K562 (cell line): ENCODE data around the gene NACC1. TPM values are rescaled to one million over a fixed set of nuclear protein-coding genes. Genes with fewer than 3 reads are reported as not detected.

Experiments
- ATF7 ChIP-seq: fragments of 450-650 bp; IDR thresholded peaks from 2 replicates; pipeline ENCODE4 v1.7.1; 2014; ENCODE audit warnings: mild to moderate bottlenecking, moderate library complexity
- CBX3 ChIP-seq, 2 experiments: IDR thresholded peaks; 1 replicate in 1 of 2; 2 replicates in 1 of 2; pipeline ENCODE4 v1.6.1; 2012; ENCODE audit warnings: inconsistent platforms in 2 of 2, low read length in 2 of 2, borderline replicate concordance in 1 of 2, control low read depth in 1 of 2
- CHD1 ChIP-seq: fragments of 200-600 bp; sonication (generic); IDR thresholded peaks from one replicate; pipeline ENCODE4 v1.6.1; 2012; ENCODE audit warnings: mild to moderate bottlenecking, moderate library complexity, low read length, inconsistent platforms
- ELF4 ChIP-seq: fragments of 450-650 bp; formaldehyde crosslinking; IDR thresholded peaks from 2 replicates; pipeline ENCODE4 v1.4.0; 2022; ENCODE audit warnings: missing genetic modification characterization
- ETV1 ChIP-seq: fragments of 450-650 bp; conservative IDR thresholded peaks from 2 replicates; pipeline ENCODE4 v1.6.1; 2016; ENCODE audit warnings: missing genetic modification characterization, control low read depth, low read depth, missing compliant biosample characterization
- FOXP1 ChIP-seq: sonication (generic); formaldehyde crosslinking; IDR thresholded peaks from 2 replicates; pipeline ENCODE4 v1.8.0; 2022; ENCODE audit warnings: mild to moderate bottlenecking, missing genetic modification reagents
- MCM7 ChIP-seq, 2 experiments: fragments of 450-650 bp; IDR thresholded peaks; 2 replicates each; pipeline ENCODE4 v1.6.1; 2016 to 2018
- MTA1 ChIP-seq: fragments of 450-650 bp; IDR thresholded peaks from 2 replicates; pipeline ENCODE4 v1.6.1; 2017; ENCODE audit warnings: borderline replicate concordance
- MXI1 ChIP-seq: IDR thresholded peaks from 2 replicates; pipeline ENCODE4 v1.6.1; 2011; ENCODE audit warnings: low read depth, mild to moderate bottlenecking, improper control_type of control experiment, low read length
- NR1H2 ChIP-seq: sonication (generic); formaldehyde crosslinking; IDR thresholded peaks from 2 replicates; pipeline ENCODE4 v1.4.0; 2020; ENCODE audit warnings: mild to moderate bottlenecking, missing genetic modification reagents
- POLR2H ChIP-seq: IDR thresholded peaks from 2 replicates; pipeline ENCODE4 v1.6.1; 2016; ENCODE audit warnings: missing genetic modification characterization, low read depth, mild to moderate bottlenecking, control low read depth, missing compliant biosample characterization, moderate library complexity
- SUPT5H ChIP-seq: fragments of 450-650 bp; IDR thresholded peaks from 2 replicates; pipeline ENCODE4 v1.6.1; 2016
- U2AF1 ChIP-seq: fragments of 200-400 bp; formaldehyde crosslinking; optimal IDR thresholded peaks from 2 replicates; pipeline ENCODE3; 2017; ENCODE audit warnings: mild to moderate bottlenecking, low read depth, low read length, moderate library complexity
- ZNF217 ChIP-seq: sonication (generic); formaldehyde crosslinking; IDR thresholded peaks from 2 replicates; pipeline ENCODE4 v1.8.0; 2022; ENCODE audit warnings: mild to moderate bottlenecking, missing genetic modification reagents
- ZNF395 ChIP-seq: fragments of 200-800 bp; sonication (Bioruptor generic); IDR thresholded peaks from 2 replicates; pipeline ENCODE4 v1.6.1; 2017; ENCODE audit warnings: missing genetic modification characterization, missing compliant biosample characterization
- ZNF436 ChIP-seq: fragments of 250-450, 450-650 bp; sonication (Bioruptor Pico); formaldehyde crosslinking; IDR thresholded peaks from 2 replicates; pipeline ENCODE4 v1.7.0; 2020; ENCODE audit warnings: mild to moderate bottlenecking
- polyA plus RNA-seq, 8 experiments: library from polyadenylated mRNA; depleted of rRNA in 4 of 8; stranded (reverse) in 5 of 8; unstranded in 3 of 8; fragments of >200 nt; fragmentation: Nextera tagmentation in 2 of 8; fragmentation: Illumina TruSeq in 1 of 8; extraction: Ambion mirVana in 2 of 8; extraction: Trizol in 1 of 8; gene quantifications; 2 replicates each; pipeline versions ENCODE4 v1.2.1 to v1.2.3, GENCODE V29; 2011 to 2014; ENCODE audit warnings: inconsistent platforms in 1 of 8, missing spikeins in 1 of 8
- total RNA-seq, 7 experiments: library from RNA; depleted of rRNA in 6 of 7; stranded (reverse); fragments of >200 nt in 6 of 7; fragmentation: Illumina TruSeq in 2 of 7; extraction: Trizol in 2 of 7; gene quantifications; 2 replicates each; pipeline versions ENCODE4 v1.2.1 to v1.2.3, GENCODE V29; 2011 to 2021; ENCODE audit warnings: low replicate concordance in 1 of 7
- TF ChIP-seq, protein P1 (sequence below): fragments of 450-650 bp; formaldehyde crosslinking; conservative IDR thresholded peaks from 2 replicates; pipeline ENCODE4 v1.4.0; 2022; ENCODE audit warnings: mild to moderate bottlenecking, missing genetic modification characterization
- TF ChIP-seq, protein P2 (sequence below): fragments of 450-650 bp; conservative IDR thresholded peaks from 2 replicates; pipeline ENCODE4 v1.6.1; 2016; ENCODE audit warnings: missing genetic modification characterization, low read depth, mild to moderate bottlenecking, control low read depth, missing compliant biosample characterization
- TF ChIP-seq, protein P3 (sequence below): sonication (generic); formaldehyde crosslinking; IDR thresholded peaks from 2 replicates; pipeline ENCODE4 v1.8.0; 2022; ENCODE audit warnings: mild to moderate bottlenecking, low read depth, missing genetic modification reagents
- TF ChIP-seq, protein P4 (sequence below): fragments of 450-650 bp; IDR thresholded peaks from 2 replicates; pipeline ENCODE4 v1.6.1; 2016; ENCODE audit warnings: mild to moderate bottlenecking

NACC1 gene
- total and polyA plus RNA-seq, 9 of the 15 experiments (the other 6 are each of a cell fraction or from before 2014, with no cell fraction given): 0.04 to 96.6 (median 25.8) TPM

DNA sequence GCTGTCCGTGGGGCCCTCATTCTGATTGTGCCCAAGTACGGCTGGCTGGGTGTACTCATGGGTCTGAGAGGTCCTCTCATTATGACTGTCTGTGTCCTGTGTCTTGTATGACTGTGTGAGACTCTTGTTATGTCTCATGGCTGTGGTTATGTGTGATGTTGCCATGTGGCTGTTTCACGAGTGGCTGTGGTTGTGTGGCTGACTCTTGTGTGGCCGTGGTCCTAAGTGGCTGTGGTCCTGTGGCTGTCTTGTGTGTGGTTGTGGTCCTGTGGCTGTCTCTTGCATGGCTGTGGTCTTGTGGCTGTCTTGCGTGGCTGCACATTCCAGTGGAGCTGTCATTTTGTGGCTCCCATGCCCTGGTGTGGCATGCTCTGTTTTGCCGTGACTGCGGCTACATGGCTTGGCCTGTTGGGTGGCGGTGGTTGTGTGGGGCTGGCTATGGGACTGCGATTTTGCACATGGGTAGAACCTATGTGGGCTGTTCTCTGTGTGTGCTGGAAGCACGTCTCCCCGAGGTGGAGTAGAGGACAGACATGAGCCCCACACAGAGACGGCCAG lies 18.0 kb upstream of the NACC1 start (continued):
- TF ChIP-seq, protein P1, sequence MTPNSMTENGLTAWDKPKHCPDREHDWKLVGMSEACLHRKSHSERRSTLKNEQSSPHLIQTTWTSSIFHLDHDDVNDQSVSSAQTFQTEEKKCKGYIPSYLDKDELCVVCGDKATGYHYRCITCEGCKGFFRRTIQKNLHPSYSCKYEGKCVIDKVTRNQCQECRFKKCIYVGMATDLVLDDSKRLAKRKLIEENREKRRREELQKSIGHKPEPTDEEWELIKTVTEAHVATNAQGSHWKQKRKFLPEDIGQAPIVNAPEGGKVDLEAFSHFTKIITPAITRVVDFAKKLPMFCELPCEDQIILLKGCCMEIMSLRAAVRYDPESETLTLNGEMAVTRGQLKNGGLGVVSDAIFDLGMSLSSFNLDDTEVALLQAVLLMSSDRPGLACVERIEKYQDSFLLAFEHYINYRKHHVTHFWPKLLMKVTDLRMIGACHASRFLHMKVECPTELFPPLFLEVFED (CRISPR knock-in tag): peak; percentile 82; the same call in 1 of the 2 replicates
- TF ChIP-seq, protein P2, sequence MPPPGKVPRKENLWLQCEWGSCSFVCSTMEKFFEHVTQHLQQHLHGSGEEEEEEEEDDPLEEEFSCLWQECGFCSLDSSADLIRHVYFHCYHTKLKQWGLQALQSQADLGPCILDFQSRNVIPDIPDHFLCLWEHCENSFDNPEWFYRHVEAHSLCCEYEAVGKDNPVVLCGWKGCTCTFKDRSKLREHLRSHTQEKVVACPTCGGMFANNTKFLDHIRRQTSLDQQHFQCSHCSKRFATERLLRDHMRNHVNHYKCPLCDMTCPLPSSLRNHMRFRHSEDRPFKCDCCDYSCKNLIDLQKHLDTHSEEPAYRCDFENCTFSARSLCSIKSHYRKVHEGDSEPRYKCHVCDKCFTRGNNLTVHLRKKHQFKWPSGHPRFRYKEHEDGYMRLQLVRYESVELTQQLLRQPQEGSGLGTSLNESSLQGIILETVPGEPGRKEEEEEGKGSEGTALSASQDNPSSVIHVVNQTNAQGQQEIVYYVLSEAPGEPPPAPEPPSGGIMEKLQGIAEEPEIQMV (tag): no peak
- TF ChIP-seq POLR2H (tag): no peak
- peak; percentile 72 for TF ChIP-seq NR1H2 (CRISPR knock-in tag)
- TF ChIP-seq FOXP1: peak; percentile 24; the same call in 1 of the 2 replicates
- peak; percentile 74 for TF ChIP-seq SUPT5H
- no peak for TF ChIP-seq U2AF1
- no peak for TF ChIP-seq ATF7
- TF ChIP-seq ZNF395 (CRISPR knock-in tag): no peak
- TF ChIP-seq ETV1: 0 out of 2 replicates have a peak, but pooled peaks have one; percentile 16
- no peak for TF ChIP-seq MCM7 (IDR thresholded peaks at IDR 0.05)
- no peak for TF ChIP-seq MXI1
- TF ChIP-seq ZNF436: no peak
- TF ChIP-seq MTA1: peak; percentile 70; the same call in 1 of the 2 replicates
- TF ChIP-seq ELF4 (CRISPR knock-in tag): peak; percentile 83
- peak in 1 of 2 experiments; percentile 83; a peak in 2 of 3 replicates for TF ChIP-seq CBX3 (IDR thresholded peaks at IDR 0.05; ENCODE audit: borderline replicate concordance in 1 of 2, low read length in 2 of 2)
- TF ChIP-seq, protein P3, sequence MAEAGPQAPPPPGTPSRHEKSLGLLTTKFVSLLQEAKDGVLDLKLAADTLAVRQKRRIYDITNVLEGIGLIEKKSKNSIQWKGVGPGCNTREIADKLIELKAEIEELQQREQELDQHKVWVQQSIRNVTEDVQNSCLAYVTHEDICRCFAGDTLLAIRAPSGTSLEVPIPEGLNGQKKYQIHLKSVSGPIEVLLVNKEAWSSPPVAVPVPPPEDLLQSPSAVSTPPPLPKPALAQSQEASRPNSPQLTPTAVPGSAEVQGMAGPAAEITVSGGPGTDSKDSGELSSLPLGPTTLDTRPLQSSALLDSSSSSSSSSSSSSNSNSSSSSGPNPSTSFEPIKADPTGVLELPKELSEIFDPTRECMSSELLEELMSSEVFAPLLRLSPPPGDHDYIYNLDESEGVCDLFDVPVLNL: no peak
- TF ChIP-seq, protein P4, sequence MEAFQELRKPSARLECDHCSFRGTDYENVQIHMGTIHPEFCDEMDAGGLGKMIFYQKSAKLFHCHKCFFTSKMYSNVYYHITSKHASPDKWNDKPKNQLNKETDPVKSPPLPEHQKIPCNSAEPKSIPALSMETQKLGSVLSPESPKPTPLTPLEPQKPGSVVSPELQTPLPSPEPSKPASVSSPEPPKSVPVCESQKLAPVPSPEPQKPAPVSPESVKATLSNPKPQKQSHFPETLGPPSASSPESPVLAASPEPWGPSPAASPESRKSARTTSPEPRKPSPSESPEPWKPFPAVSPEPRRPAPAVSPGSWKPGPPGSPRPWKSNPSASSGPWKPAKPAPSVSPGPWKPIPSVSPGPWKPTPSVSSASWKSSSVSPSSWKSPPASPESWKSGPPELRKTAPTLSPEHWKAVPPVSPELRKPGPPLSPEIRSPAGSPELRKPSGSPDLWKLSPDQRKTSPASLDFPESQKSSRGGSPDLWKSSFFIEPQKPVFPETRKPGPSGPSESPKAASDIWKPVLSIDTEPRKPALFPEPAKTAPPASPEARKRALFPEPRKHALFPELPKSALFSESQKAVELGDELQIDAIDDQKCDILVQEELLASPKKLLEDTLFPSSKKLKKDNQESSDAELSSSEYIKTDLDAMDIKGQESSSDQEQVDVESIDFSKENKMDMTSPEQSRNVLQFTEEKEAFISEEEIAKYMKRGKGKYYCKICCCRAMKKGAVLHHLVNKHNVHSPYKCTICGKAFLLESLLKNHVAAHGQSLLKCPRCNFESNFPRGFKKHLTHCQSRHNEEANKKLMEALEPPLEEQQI: no peak
- TF ChIP-seq CHD1: no peak
- no peak for TF ChIP-seq ZNF217 (CRISPR knock-in tag)
